ENCODE results near the gene ADAM10.

- TF ChIP-seq, protein P1, sequence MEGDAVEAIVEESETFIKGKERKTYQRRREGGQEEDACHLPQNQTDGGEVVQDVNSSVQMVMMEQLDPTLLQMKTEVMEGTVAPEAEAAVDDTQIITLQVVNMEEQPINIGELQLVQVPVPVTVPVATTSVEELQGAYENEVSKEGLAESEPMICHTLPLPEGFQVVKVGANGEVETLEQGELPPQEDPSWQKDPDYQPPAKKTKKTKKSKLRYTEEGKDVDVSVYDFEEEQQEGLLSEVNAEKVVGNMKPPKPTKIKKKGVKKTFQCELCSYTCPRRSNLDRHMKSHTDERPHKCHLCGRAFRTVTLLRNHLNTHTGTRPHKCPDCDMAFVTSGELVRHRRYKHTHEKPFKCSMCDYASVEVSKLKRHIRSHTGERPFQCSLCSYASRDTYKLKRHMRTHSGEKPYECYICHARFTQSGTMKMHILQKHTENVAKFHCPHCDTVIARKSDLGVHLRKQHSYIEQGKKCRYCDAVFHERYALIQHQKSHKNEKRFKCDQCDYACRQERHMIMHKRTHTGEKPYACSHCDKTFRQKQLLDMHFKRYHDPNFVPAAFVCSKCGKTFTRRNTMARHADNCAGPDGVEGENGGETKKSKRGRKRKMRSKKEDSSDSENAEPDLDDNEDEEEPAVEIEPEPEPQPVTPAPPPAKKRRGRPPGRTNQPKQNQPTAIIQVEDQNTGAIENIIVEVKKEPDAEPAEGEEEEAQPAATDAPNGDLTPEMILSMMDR (IDR thresholded peaks at IDR 0.05) = no peak
- TF ChIP-seq POLR2A (IDR thresholded peaks at IDR 0.05) = no peak
These were observed 172.8 kb downstream of the ADAM10 start for GRCh38 chr15:58576657-58577056.

All from Peyer's patch (tissue), 4 donors.